Common myeloid progenitor, CD34-positive (primary cell): ENCODE data around the gene WDR54.

Source experiments
- CTCF ChIA-PET: fragments of 350-600 bp; sonication (Branson Sonifier 250); formaldehyde crosslinking; loops from one replicate; lab custom pipeline; 2021; ENCODE audit warnings: antibody characterized with exemption; lab: Charles Lee
- POLR2A ChIA-PET: fragments of 350-600 bp; sonication (Branson Sonifier 250); formaldehyde crosslinking; loops from one replicate; lab custom pipeline; 2021; ENCODE audit warnings: antibody characterized with exemption; lab: Charles Lee
- DNase-seq, 3 donors: peaks; one replicate each; pipeline versions ENCODE4 v3.0.0 to v3.0.0-alpha.2; 2013
- H3K27ac ChIP-seq, 2 experiments: 1 replicate in 1 of 2; 2 replicates in 1 of 2; pipeline ENCODE4 v1.7.0; 2013; ENCODE audit warnings: inconsistent platforms in 2 of 2, low read length in 2 of 2, mild to moderate bottlenecking in 2 of 2, low read depth in 1 of 2, moderate library complexity in 1 of 2; ENCODE audit not compliant: severe bottlenecking in 2 of 2, insufficient read depth in 1 of 2, poor library complexity in 1 of 2
- H3K27me3 ChIP-seq, 5 experiments: replicated peaks in 2 of 5; 1 replicate in 3 of 5; 2 replicates in 2 of 5; pipeline versions ENCODE4 v1.6.1 to v1.7.0; 2013; ENCODE audit warnings: low read length in 4 of 5, mild to moderate bottlenecking in 2 of 5, moderate library complexity in 2 of 5, inconsistent platforms in 1 of 5; ENCODE audit not compliant: insufficient read depth in 5 of 5, control insufficient read depth in 4 of 5
- H3K36me3 ChIP-seq, 4 experiments: 1 replicate in 2 of 4; 2 replicates in 2 of 4; pipeline versions ENCODE4 v1.6.1 to v1.7.0; 2013; ENCODE audit warnings: low read length in 3 of 4, control low read depth in 1 of 4, mild to moderate bottlenecking in 1 of 4; ENCODE audit not compliant: control insufficient read depth in 4 of 4, insufficient read depth in 4 of 4
- H3K4me1 ChIP-seq, 4 experiments: 1 replicate in 3 of 4; 2 replicates in 1 of 4; pipeline versions ENCODE4 v1.6.1 to v1.7.1; 2013; ENCODE audit warnings: low read length in 3 of 4, mild to moderate bottlenecking in 3 of 4, control low read depth in 1 of 4, inconsistent platforms in 1 of 4, moderate library complexity in 1 of 4; ENCODE audit not compliant: control insufficient read depth in 4 of 4, insufficient read depth in 4 of 4; ENCODE audit errors: control extremely low read depth in 1 of 4
- H3K4me3 ChIP-seq, 7 experiments: 1 replicate in 4 of 7; 2 replicates in 3 of 7; pipeline versions ENCODE4 v1.5.1 to v1.7.0; 2013; ENCODE audit warnings: mild to moderate bottlenecking in 7 of 7, low read length in 6 of 7, moderate library complexity in 6 of 7, inconsistent platforms in 2 of 7, low read depth in 2 of 7, control low read depth in 1 of 7; ENCODE audit not compliant: insufficient read depth in 4 of 7, control insufficient read depth in 1 of 7; ENCODE audit errors: extremely low read depth in 1 of 7
- H3K9me3 ChIP-seq, 5 experiments: 1 replicate in 4 of 5; 2 replicates in 1 of 5; pipeline versions ENCODE4 v1.6.1 to v1.7.1; 2013; ENCODE audit warnings: low read length in 4 of 5, mild to moderate bottlenecking in 2 of 5, inconsistent platforms in 1 of 5, low read depth in 1 of 5, moderate library complexity in 1 of 5; ENCODE audit not compliant: control insufficient read depth in 4 of 5, insufficient read depth in 2 of 5; ENCODE audit errors: control extremely low read depth in 1 of 5
- WGBS: methylation state at CpG from one replicate; pipeline ENCODE4 v1.1.5; 2013; ENCODE audit not compliant: insufficient coverage; 5-methylcytosine and 5-hydroxymethylcytosine counted together

Gene WDR54

GRCh38 chr2:74425523-74425922, 4.0 kb downstream of the WDR54 start:
- WGBS: 96% methylated on average over 7 of the region's 7 CpGs
- H3K27ac ChIP-seq: no peak overlapping the region
- ChIA-PET POLR2A (no interaction called here), CTCF (interaction anchor here (0.8 to 1.0 kb wide), 2 partner anchors 11 to 20 kb away, joined by 3 read pairs; no protein-coding TSS in a partner anchor)
- H3K36me3 ChIP-seq: peaks cover 2 to 60% (median 43%) of the 10 kb centered on the region in 4 experiments
- no peak for DNase-seq
- no peaks in the 10 kb centered on the region for H3K9me3 ChIP-seq
- peaks cover 0 to 17% (median 13%) of the 10 kb centered on the region in 4 experiments for H3K4me1 ChIP-seq
- no peaks in the 10 kb centered on the region for H3K27me3 ChIP-seq
- H3K4me3 ChIP-seq: no peak overlapping the region

GRCh38 chr2:74426181-74426758, 4.7 kb downstream of the WDR54 start:
- Histone ChIP-seq H3K4me3 (no peak overlapping the region), H3K27me3 (no peaks in the 10 kb centered on the region), H3K27ac (no peak overlapping the region), H3K9me3 (no peaks in the 10 kb centered on the region), H3K4me1 (peaks cover 0 to 10% (median 7%) of the 10 kb centered on the region in 4 experiments), H3K36me3 (peaks cover 2 to 65% (median 46%) of the 10 kb centered on the region in 4 experiments)
- CTCF ChIA-PET: no interaction called here
- 94% methylated on average over 11 of the region's 14 CpGs for WGBS
- no peak for DNase-seq
- POLR2A ChIA-PET: no interaction called here

GRCh38 chr2:74427551-74427950, 6.0 kb downstream of the WDR54 start:
- Histone ChIP-seq H3K4me3 (no peak overlapping the region), H3K36me3 (peaks cover 2 to 74% (median 49%) of the 10 kb centered on the region in 4 experiments), H3K27ac (no peak overlapping the region), H3K4me1 (peaks cover 0 to 4% (median 3%) of the 10 kb centered on the region in 4 experiments), H3K9me3 (no peaks in the 10 kb centered on the region), H3K27me3 (no peaks in the 10 kb centered on the region)
- DNase-seq: no peak
- ChIA-PET CTCF (no interaction called here), POLR2A (interaction anchor here (0.8 kb wide), 1 partner anchor 127 kb away, joined by 3 read pairs; the partner anchor contains the start of gene DOK1)
- WGBS: 96% methylated on average over 3 of the region's 3 CpGs

- ChIA-PET CTCF (interaction anchor here (3.0 kb wide), 1 partner anchor 12 kb away, joined by 16 read pairs; no protein-coding TSS in a partner anchor), POLR2A (no interaction called here)
- Histone ChIP-seq H3K9me3 (no peaks in the 10 kb centered on the region), H3K4me3 (no peak overlapping the region), H3K27ac (no peak overlapping the region), H3K36me3 (peaks cover 2 to 74% (median 49%) of the 10 kb centered on the region in 4 experiments), H3K27me3 (no peaks in the 10 kb centered on the region), H3K4me1 (peaks cover 0 to 4% (median 3%) of the 10 kb centered on the region in 4 experiments)
- WGBS: 100% methylated on average over 5 of the region's 5 CpGs
- DNase-seq: no peak
Observed at GRCh38 chr2:74428675-74429074, 7.1 kb downstream of the WDR54 start.

- CTCF ChIA-PET: interaction anchor here (3.0 kb wide), 1 partner anchor 11 kb away, joined by 16 read pairs; no protein-coding TSS in a partner anchor
- WGBS: 93% methylated on average over 11 of the region's 18 CpGs
- H3K4me1 ChIP-seq: peaks cover 0 to 4% (median 3%) of the 10 kb centered on the region in 4 experiments
- POLR2A ChIA-PET: interaction anchor here (0.8 kb wide), 1 partner anchor 9 kb away, joined by 3 read pairs; no protein-coding TSS in a partner anchor
- no peaks in the 10 kb centered on the region for H3K27me3 ChIP-seq
- no peaks in the 10 kb centered on the region for H3K9me3 ChIP-seq
- peaks cover 2 to 71% (median 48%) of the 10 kb centered on the region in 4 experiments for H3K36me3 ChIP-seq
- no peak for DNase-seq
- H3K27ac ChIP-seq: no peak overlapping the region
- H3K4me3 ChIP-seq: no peak overlapping the region
Observed at GRCh38 chr2:74429487-74430451, 8.2 kb downstream of the WDR54 start.

GRCh38 chr2:74430502-74430901, 9.0 kb downstream of the WDR54 start:
- Histone ChIP-seq H3K27me3 (no peaks in the 10 kb centered on the region), H3K4me3 (no peak overlapping the region), H3K4me1 (peaks cover 0 to 4% (median 3%) of the 10 kb centered on the region in 4 experiments), H3K27ac (no peak overlapping the region), H3K9me3 (no peaks in the 10 kb centered on the region), H3K36me3 (peaks cover 2 to 64% (median 43%) of the 10 kb centered on the region in 4 experiments)
- ChIA-PET CTCF (interaction anchor here (3.0 kb wide), 1 partner anchor 10 kb away, joined by 16 read pairs; no protein-coding TSS in a partner anchor), POLR2A (no interaction called here)
- DNase-seq: no peak
- 94% methylated on average over 6 of the region's 11 CpGs for WGBS
